ENCODE data around the gene CLDN1.

The CLDN1 gene

DNA sequence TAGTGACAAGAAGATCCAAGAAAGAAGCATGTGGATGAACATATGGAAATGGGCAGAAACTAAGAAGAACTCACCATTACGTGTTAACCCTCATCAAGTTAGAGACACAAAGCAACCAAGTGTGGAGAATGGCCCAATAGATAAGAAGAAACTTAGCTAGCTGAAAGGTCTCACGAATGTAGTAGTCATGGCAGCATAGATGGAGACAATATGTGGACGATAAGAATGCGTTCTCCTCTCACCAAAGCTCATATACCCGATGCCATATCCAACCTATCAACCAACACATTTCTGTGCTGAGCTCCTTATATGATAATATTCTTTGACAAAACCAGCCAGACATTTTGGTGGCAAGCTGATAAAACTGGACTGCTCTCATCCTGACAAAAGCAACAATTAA lies 15.1 kb upstream of the CLDN1 start:
- TF ChIP-seq CTCF (IDR thresholded peaks at IDR 0.05; ENCODE audit: low read depth, low read length, missing control alignments), result no peak
- H3K4me3 ChIP-seq (replicated peaks; ENCODE audit: low read depth, low read length), result no peak overlapping the region
- no peak for DNase-seq (ENCODE audit: extremely low read depth, low read depth)

DNA sequence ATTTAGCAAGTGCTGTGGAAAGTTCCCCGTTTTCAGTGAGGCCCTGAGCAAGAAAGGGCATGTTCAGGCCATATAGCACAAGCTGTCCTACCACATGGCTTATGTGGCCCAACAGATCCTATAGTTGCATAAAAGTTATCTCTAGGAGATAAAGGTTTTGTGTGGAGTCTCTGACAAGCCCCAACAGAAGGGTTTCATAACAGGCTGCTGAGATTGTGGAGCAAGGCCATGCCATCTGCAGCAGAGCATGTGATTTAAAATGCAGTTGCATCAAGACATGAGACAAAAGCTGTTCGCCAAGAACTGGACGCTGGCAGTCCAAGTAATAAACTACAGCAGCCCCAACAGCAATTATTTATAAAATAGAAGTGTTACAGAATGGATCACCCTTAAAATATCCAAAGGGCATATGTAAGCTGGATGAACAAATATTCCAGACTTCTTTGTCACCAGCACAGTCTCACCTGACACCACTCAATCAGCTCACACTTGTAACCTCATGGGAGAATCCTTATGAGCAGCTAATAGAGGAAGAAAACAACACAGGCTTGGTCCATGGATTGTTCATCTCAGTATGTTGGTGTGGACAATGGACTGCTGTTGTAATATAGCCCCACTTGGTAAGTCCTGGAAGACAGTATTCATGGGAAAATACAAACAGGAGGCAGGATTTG lies 14.4 kb upstream of the CLDN1 start:
- no peak overlapping the region for H3K4me3 ChIP-seq (replicated peaks; ENCODE audit: low read depth, low read length)
- no peak for DNase-seq (ENCODE audit: extremely low read depth, low read depth)
- TF ChIP-seq CTCF (IDR thresholded peaks at IDR 0.05; ENCODE audit: low read depth, low read length, missing control alignments), result no peak

- no peak overlapping the region for H3K4me3 ChIP-seq (replicated peaks; ENCODE audit: low read depth, low read length)
- DNase-seq (ENCODE audit: extremely low read depth, low read depth), result no peak
- no peak for TF ChIP-seq CTCF (IDR thresholded peaks at IDR 0.05; ENCODE audit: low read depth, low read length, missing control alignments)
Observed at GRCh38 chr3:190333961-190334360, 11.7 kb upstream of the CLDN1 start.

- DNase-seq (ENCODE audit: extremely low read depth, low read depth), result no peak
- no peak overlapping the region for H3K4me3 ChIP-seq (replicated peaks; ENCODE audit: low read depth, low read length)
- no peak for TF ChIP-seq CTCF (IDR thresholded peaks at IDR 0.05; ENCODE audit: low read depth, low read length, missing control alignments)
Observed at GRCh38 chr3:190330936-190331734, 8.9 kb upstream of the CLDN1 start.

- TF ChIP-seq CTCF (IDR thresholded peaks at IDR 0.05; ENCODE audit: low read depth, low read length, missing control alignments), result no peak
- no peak for DNase-seq (ENCODE audit: extremely low read depth, low read depth)
- H3K4me3 ChIP-seq (replicated peaks; ENCODE audit: low read depth, low read length), result no peak overlapping the region
Observed at GRCh38 chr3:190326930-190327329, 4.7 kb upstream of the CLDN1 start.

GRCh38 chr3:190326361-190326760 lies 4.1 kb upstream of the CLDN1 start:
- H3K4me3 ChIP-seq (replicated peaks; ENCODE audit: low read depth, low read length), result no peak overlapping the region
- no peak for DNase-seq (ENCODE audit: extremely low read depth, low read depth)
- no peak for TF ChIP-seq CTCF (IDR thresholded peaks at IDR 0.05; ENCODE audit: low read depth, low read length, missing control alignments)
